ENCODE results near the gene CUL1.

DNA sequence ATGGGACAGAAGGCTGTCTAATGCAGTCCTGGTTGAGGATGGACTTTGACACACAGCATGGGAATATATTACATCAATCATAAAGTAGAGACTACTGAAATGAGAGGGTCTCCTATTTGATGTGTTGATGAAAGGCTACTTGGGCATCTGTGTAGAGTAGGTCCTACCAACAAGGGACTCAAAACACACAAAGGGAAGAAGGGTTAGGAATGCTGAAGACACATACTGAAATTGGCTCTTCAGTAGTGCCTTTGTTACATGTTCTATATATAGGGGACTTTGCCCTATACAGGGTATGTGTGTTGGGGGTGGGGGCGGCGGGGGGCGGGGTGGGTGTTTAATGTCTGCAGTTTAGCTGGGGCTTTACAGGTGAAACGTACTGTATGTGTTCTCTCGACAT, 7.7 kb downstream of the CUL1 start:
- TF ChIP-seq CTCF (conservative IDR thresholded peaks at IDR 0.05 in 1 of 2, IDR thresholded peaks at IDR 0.05 in 1 of 2; ENCODE audit: extremely low read depth in 1 of 2, insufficient read depth in 1 of 2, low read depth in 1 of 2, low read length in 2 of 2) (no peak), EZH2 (IDR thresholded peaks at IDR 0.05; ENCODE audit: borderline replicate concordance, low read length) (no peak)
